H9 (cell line): ENCODE measurements around the gene RAB40C. TPM values are rescaled to one million over a fixed set of nuclear protein-coding genes. Genes with fewer than 3 reads are reported as not detected.

Experiments
- DNase-seq: peaks from one replicate; pipeline ENCODE4 v3.0.0-alpha.2; 2017
- H2AFZ ChIP-seq: one replicate; pipeline ENCODE4 v1.6.1; 2013; ENCODE audit warnings: mild to moderate bottlenecking, low read length, control low read depth, moderate library complexity
- H2AK5ac ChIP-seq: 2 replicates; pipeline ENCODE4 v1.6.1; 2013; ENCODE audit warnings: low read length, control low read depth, mixed read lengths; ENCODE audit not compliant: insufficient read length
- H2BK120ac ChIP-seq: one replicate; pipeline ENCODE4 v1.6.1; 2013; ENCODE audit warnings: low read depth, mild to moderate bottlenecking, low read length, control low read depth, inconsistent platforms; ENCODE audit not compliant: poor library complexity, severe bottlenecking
- H2BK12ac ChIP-seq: 2 replicates; pipeline ENCODE4 v1.6.1; 2013; ENCODE audit warnings: low read length, control low read depth, mixed read lengths, low read depth; ENCODE audit not compliant: insufficient read length
- H2BK15ac ChIP-seq: 2 replicates; pipeline ENCODE4 v1.6.1; 2013; ENCODE audit warnings: low read depth, low read length, control low read depth
- H2BK20ac ChIP-seq: one replicate; pipeline ENCODE4 v1.6.1; 2013; ENCODE audit warnings: low read depth, mild to moderate bottlenecking, low read length, control low read depth, inconsistent platforms; ENCODE audit not compliant: poor library complexity, severe bottlenecking
- H2BK5ac ChIP-seq: 2 replicates; pipeline ENCODE4 v1.6.1; 2013; ENCODE audit warnings: low read length, control low read depth, mixed read lengths; ENCODE audit not compliant: insufficient read length
- H3K14ac ChIP-seq: 2 replicates; pipeline ENCODE4 v1.6.1; 2013; ENCODE audit warnings: low read length, control low read depth; ENCODE audit not compliant: insufficient read depth
- H3K18ac ChIP-seq: 2 replicates; pipeline ENCODE4 v1.6.1; 2013; ENCODE audit warnings: low read depth, mild to moderate bottlenecking, mixed read lengths, low read length, control low read depth; ENCODE audit not compliant: insufficient read length
- H3K23ac ChIP-seq: 2 replicates; pipeline ENCODE4 v1.6.1; 2013; ENCODE audit warnings: low read length, control low read depth, mixed read lengths, low read depth; ENCODE audit not compliant: insufficient read length
- H3K23me2 ChIP-seq: 2 replicates; pipeline ENCODE4 v1.6.1; 2013; ENCODE audit warnings: low read depth, mild to moderate bottlenecking, mixed read lengths, low read length, control low read depth; ENCODE audit not compliant: insufficient read length, poor library complexity, severe bottlenecking
- H3K27ac ChIP-seq: 2 replicates; pipeline ENCODE4 v1.5.1; 2013; ENCODE audit warnings: low read length, control low read depth, mixed read lengths, low read depth; ENCODE audit not compliant: insufficient read length
- H3K27me3 ChIP-seq: 2 replicates; pipeline ENCODE4 v1.6.1; 2013; ENCODE audit warnings: low read length, control low read depth, inconsistent platforms; ENCODE audit not compliant: insufficient read depth
- H3K4ac ChIP-seq: 2 replicates; pipeline ENCODE4 v1.6.1; 2013; ENCODE audit warnings: low read depth, mild to moderate bottlenecking, control low read depth, inconsistent platforms, low read length, moderate library complexity
- H3K4me1 ChIP-seq: 2 replicates; pipeline ENCODE4 v1.6.1; 2013; ENCODE audit warnings: low read length, control low read depth, inconsistent platforms; ENCODE audit not compliant: insufficient read depth
- H3K4me2 ChIP-seq: 2 replicates; pipeline ENCODE4 v1.6.1; 2013; ENCODE audit warnings: low read length, control low read depth, mixed read lengths; ENCODE audit not compliant: insufficient read length, insufficient read depth
- H3K56ac ChIP-seq: 2 replicates; pipeline ENCODE4 v1.6.1; 2013; ENCODE audit warnings: low read depth, mild to moderate bottlenecking, mixed read lengths, low read length, control low read depth; ENCODE audit not compliant: insufficient read length
- H3K79me1 ChIP-seq: 2 replicates; pipeline ENCODE4 v1.6.1; 2013; ENCODE audit warnings: low read depth, mild to moderate bottlenecking, moderate library complexity, low read length, control low read depth, inconsistent platforms; ENCODE audit not compliant: insufficient read depth, poor library complexity, severe bottlenecking
- H3K79me2 ChIP-seq: 2 replicates; pipeline ENCODE4 v1.6.1; 2013; ENCODE audit warnings: low read length, control low read depth, inconsistent platforms; ENCODE audit not compliant: insufficient read depth
- H3K9ac ChIP-seq: 2 replicates; pipeline ENCODE4 v1.6.1; 2013; ENCODE audit warnings: low read length, control low read depth, mixed read lengths; ENCODE audit not compliant: insufficient read length; ENCODE audit errors: extremely low read depth
- H3K9me3 ChIP-seq: one replicate; pipeline ENCODE4 v1.6.1; 2013; ENCODE audit warnings: low read depth, low read length, inconsistent platforms; ENCODE audit not compliant: control insufficient read depth
- H3T11ph ChIP-seq: one replicate; pipeline ENCODE4 v1.6.1; 2013; ENCODE audit warnings: mild to moderate bottlenecking, low read length, control low read depth, inconsistent platforms
- H4K20me1 ChIP-seq: one replicate; pipeline ENCODE4 v1.6.1; 2013; ENCODE audit not compliant: control insufficient read depth, insufficient read length, insufficient read depth
- H4K5ac ChIP-seq: 2 replicates; pipeline ENCODE4 v1.6.1; 2013; ENCODE audit warnings: low read depth, mild to moderate bottlenecking, mixed read lengths, low read length, control low read depth; ENCODE audit not compliant: insufficient read length
- H4K8ac ChIP-seq: replicated peaks from 2 replicates; pipeline ENCODE4 v1.6.1; 2013; ENCODE audit warnings: low read length, control low read depth, mixed read lengths, low read depth; ENCODE audit not compliant: insufficient read length
- H4K91ac ChIP-seq: 2 replicates; pipeline ENCODE4 v1.6.1; 2013; ENCODE audit warnings: low read depth, mild to moderate bottlenecking, moderate library complexity, mixed read lengths, low read length, control low read depth; ENCODE audit not compliant: insufficient read length
- H3K27ac Mint-ChIP-seq, 3 experiments: 2 replicates in 2 of 3; 3 replicates in 1 of 3; pipeline ENCODE4 v1.8.0; 2020 to 2021; ENCODE audit warnings: mixed read lengths in 3 of 3, mild to moderate bottlenecking in 1 of 3, moderate library complexity in 1 of 3
- H3K27me3 Mint-ChIP-seq: 2 replicates; pipeline ENCODE4 v1.8.0; 2021; ENCODE audit warnings: low read depth, mild to moderate bottlenecking, moderate library complexity, mixed read lengths
- H3K36me3 Mint-ChIP-seq, 3 experiments: 2 replicates in 2 of 3; 3 replicates in 1 of 3; pipeline ENCODE4 v1.8.0; 2020 to 2021; ENCODE audit warnings: low read depth in 3 of 3, mixed read lengths in 3 of 3; ENCODE audit not compliant: insufficient read depth in 1 of 3
- H3K4me1 Mint-ChIP-seq, 2 experiments: 2 replicates each; pipeline ENCODE4 v1.8.0; 2020; ENCODE audit warnings: mixed read lengths in 2 of 2
- H3K4me3 Mint-ChIP-seq, 2 experiments: 2 replicates in 1 of 2; 3 replicates in 1 of 2; pipeline ENCODE4 v1.8.0; 2020 to 2021; ENCODE audit warnings: mild to moderate bottlenecking in 2 of 2, mixed read lengths in 2 of 2, moderate library complexity in 1 of 2
- H3K9me3 Mint-ChIP-seq, 2 experiments: 2 replicates in 1 of 2; 3 replicates in 1 of 2; pipeline ENCODE4 v1.8.0; 2020; ENCODE audit warnings: mild to moderate bottlenecking in 2 of 2, mixed read lengths in 2 of 2, moderate library complexity in 1 of 2
- CTCF ChIP-seq: fragments of 200-600 bp; sonication (generic); conservative IDR thresholded peaks from 3 replicates; pipeline ENCODE4 v1.8.0; 2021; ENCODE audit warnings: antibody characterized with exemption, mild to moderate bottlenecking
- WGBS: extraction: QIAGEN DNeasy Blood & Tissue Kit; methylation state at CpG from one replicate; pipeline ENCODE4 v1.1.7; 2013; ENCODE audit warnings: missing lambda C conversion rate, low lambda C conversion rate, mixed read lengths; ENCODE audit not compliant: insufficient read length; ENCODE audit errors: extremely low coverage; 5-methylcytosine and 5-hydroxymethylcytosine counted together
- total RNA-seq: library from RNA; stranded (reverse); gene quantifications from 2 replicates; pipeline ENCODE4 v1.2.1, GENCODE V29; 2021

Gene RAB40C
- total RNA-seq, 1 experiment from 2014 or later: 19.1 TPM

DNA sequence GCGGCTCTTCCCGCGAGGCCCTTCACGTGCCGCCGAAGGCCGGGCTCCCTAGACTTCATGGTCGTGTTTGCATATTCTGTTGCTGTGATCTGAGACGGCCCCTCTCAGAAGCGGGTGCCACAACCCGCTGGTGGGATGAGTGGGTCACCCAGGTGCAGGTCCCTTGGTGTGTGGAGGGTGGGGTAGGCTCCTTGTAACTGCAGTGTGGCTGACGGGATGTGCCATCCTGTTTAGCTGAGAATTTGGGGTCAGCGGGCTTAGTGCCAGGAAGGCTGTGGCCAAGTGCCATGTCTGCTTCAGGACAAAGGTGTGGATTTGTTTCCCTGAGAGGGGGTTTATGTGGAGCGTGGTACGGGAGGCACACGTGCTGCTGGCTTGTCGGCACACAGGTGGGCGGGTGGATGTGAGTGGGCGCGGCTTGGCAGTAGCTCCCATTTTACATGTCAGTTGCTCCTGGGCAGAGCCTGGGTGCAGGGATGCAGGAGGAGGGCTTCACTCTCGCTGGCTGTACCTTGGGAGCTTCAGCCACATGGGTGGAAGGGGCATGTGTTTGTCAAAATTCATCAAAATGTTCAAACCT lies 31.8 kb downstream of the RAB40C start:
- H3K27ac ChIP-seq: no peak overlapping the region

More for the DNA sequence above, 31.8 kb downstream of the RAB40C start:
- no peaks in the 10 kb centered on the region for H3K9me3 Mint-ChIP-seq
- no CpG with 5 or more reads among the region's 21 CpGs for WGBS
- Histone ChIP-seq H3K79me2 (no peaks in the 10 kb centered on the region), H3K4ac (no peak overlapping the region), H2AFZ (no peak overlapping the region), H4K5ac (no peak overlapping the region), H2BK120ac (no peak overlapping the region), H3K27me3 (no peaks in the 10 kb centered on the region), H2BK20ac (no peak overlapping the region), H3K9me3 (no peaks in the 10 kb centered on the region), H3T11ph (no peak overlapping the region), H2BK5ac (no peak overlapping the region), H4K8ac (no peak overlapping the region), H2BK15ac (no peak overlapping the region), H3K56ac (no peak overlapping the region), H3K23me2 (no peaks in the 10 kb centered on the region), H3K9ac (no peak overlapping the region), H3K23ac (no peak overlapping the region), H3K18ac (no peak overlapping the region), H3K79me1 (no peaks in the 10 kb centered on the region), H4K20me1 (no peaks in the 10 kb centered on the region), H3K14ac (no peak overlapping the region; the same call in 1 of the 2 replicates), H4K91ac (no peak overlapping the region), H3K4me1 (no peaks in the 10 kb centered on the region; the same call in 1 of the 2 replicates), H2AK5ac (no peak overlapping the region), H3K4me2 (no peak overlapping the region), H2BK12ac (no peak overlapping the region)
- peak overlapping the region in 1 of 3 experiments; percentile 86; a peak in 2 of 7 replicates for H3K27ac Mint-ChIP-seq
- DNase-seq: no peak
- peaks cover 15 to 27% of the 10 kb centered on the region in 2 experiments for H3K4me1 Mint-ChIP-seq
- no peak overlapping the region; a peak in 1 of 5 replicates for H3K4me3 Mint-ChIP-seq
- peaks cover 0 to 8% (median 0%) of the 10 kb centered on the region in 3 experiments; a peak in 2 of 7 replicates for H3K36me3 Mint-ChIP-seq
- no peak for TF ChIP-seq CTCF
- H3K27me3 Mint-ChIP-seq: no peaks in the 10 kb centered on the region
